CD4-positive, alpha-beta T cell treated with Interleukin-10 for 1 hour (primary cell): Measurements from ENCODE around the gene NBPF11.
"Not testable (repeated sequence)": the region's sequence is repeated elsewhere in the genome, so short reads cannot be mapped to it uniquely, and the experiment has no call there.

ENCODE experiments used
- DNase-seq: peaks from one replicate; pipeline ENCODE4 v3.0.0-alpha.2; 2020

Gene NBPF11

GRCh38 chr1:148151911-148152656, at the start of gene NBPF11:
Gene NBPF11 (minus strand): TSS chr1:148152281. CDS start chr1:148127003, 25,278 bp downstream.
- DNase-seq: peak; percentile 86

- not testable (repeated sequence) for DNase-seq
Measured at GRCh38 chr1:148197396-148197795, 45.3 kb upstream of the NBPF11 start.

- DNase-seq: not testable (repeated sequence)
Measured at GRCh38 chr1:148196949-148197348, 44.9 kb upstream of the NBPF11 start.

GRCh38 chr1:148195115-148195514, 43.0 kb upstream of the NBPF11 start:
- DNase-seq: not testable (repeated sequence)

GRCh38 chr1:148188768-148189167, 36.7 kb upstream of the NBPF11 start:
- not testable (repeated sequence) for DNase-seq

GRCh38 chr1:148178682-148179081, 26.6 kb upstream of the NBPF11 start:
- DNase-seq: not testable (repeated sequence)

GRCh38 chr1:148175414-148175813, 23.3 kb upstream of the NBPF11 start:
- DNase-seq: not testable (repeated sequence)

- DNase-seq: not testable (repeated sequence)
Measured at GRCh38 chr1:148171995-148172394, 19.9 kb upstream of the NBPF11 start.

- DNase-seq: no peak
Measured at GRCh38 chr1:148166558-148167492, 14.7 kb upstream of the NBPF11 start.

- DNase-seq: no peak
Measured at GRCh38 chr1:148162363-148162762, 10.3 kb upstream of the NBPF11 start.

GRCh38 chr1:148161053-148161901, 9.2 kb upstream of the NBPF11 start:
- no peak for DNase-seq

- no peak for DNase-seq
Measured at GRCh38 chr1:148160343-148161052, 8.4 kb upstream of the NBPF11 start.

GRCh38 chr1:148160048-148160342, 7.9 kb upstream of the NBPF11 start:
- DNase-seq: no peak

- no peak for DNase-seq
Measured at GRCh38 chr1:148158341-148159003, 6.4 kb upstream of the NBPF11 start.

GRCh38 chr1:148157803-148158202, 5.7 kb upstream of the NBPF11 start:
- not testable (repeated sequence) for DNase-seq

- not testable (repeated sequence) for DNase-seq
Measured at GRCh38 chr1:148155494-148156275, 3.6 kb upstream of the NBPF11 start.

- DNase-seq: not testable (repeated sequence)
Measured at GRCh38 chr1:148152795-148153194, 714 bp upstream of the NBPF11 start.

- DNase-seq: peak; percentile 20
Measured at GRCh38 chr1:148151371-148151819, 686 bp downstream of the NBPF11 start.

- not testable (repeated sequence) for DNase-seq
Measured at GRCh38 chr1:148150945-148151344, 1.1 kb downstream of the NBPF11 start.

GRCh38 chr1:148150014-148150413, 2.1 kb downstream of the NBPF11 start:
- DNase-seq: not testable (repeated sequence)
